ENCODE measurements around the gene INSRR. TPM values are rescaled to one million over a fixed set of nuclear protein-coding genes. Genes with fewer than 3 reads are reported as not detected.
A peak's percentile ranks its signal among the peaks of the same experiment; 100 is the strongest.

Gene INSRR
- total and polyA plus RNA-seq, 3 donors from 2014 or later: 1.5 to 7.0 (median 6.4) TPM

- peaks cover 25% of the 10 kb centered on the region for H3K4me1 ChIP-seq
- WGBS, 2 donors: 58 to 67% methylated on average over 7 of the region's 7 CpGs
- H3K27ac ChIP-seq: no peak overlapping the region
- H3K9me3 ChIP-seq: no peaks in the 10 kb centered on the region
- H3K27me3 ChIP-seq: no peaks in the 10 kb centered on the region
- H3K4me3 ChIP-seq: no peak overlapping the region
- intact Hi-C loops (cut with DNase I; ENCODE audit: low total_unique reads): no loop called here
- DNase-seq: no peak
- TF ChIP-seq CTCF (IDR thresholded peaks at IDR 0.05): no peak
- TF ChIP-seq POLR2A (IDR thresholded peaks at IDR 0.05): no peak
- H3K36me3 ChIP-seq (ENCODE audit: low read depth, missing control alignments): no peaks in the 10 kb centered on the region
These were observed 57.4 kb downstream of the INSRR start for GRCh38 chr1:156801409-156802121.

GRCh38 chr1:156797212-156797871 is 61.6 kb downstream of the INSRR start:
- Histone ChIP-seq H3K4me1 (peaks cover 11% of the 10 kb centered on the region), H3K4me3 (no peak overlapping the region), H3K36me3 (ENCODE audit: low read depth, missing control alignments) (no peaks in the 10 kb centered on the region), H3K27ac (no peak overlapping the region), H3K9me3 (no peaks in the 10 kb centered on the region), H3K27me3 (no peaks in the 10 kb centered on the region)
- WGBS, 2 donors: 59 to 69% methylated on average over 4 of the region's 4 CpGs
- peak; percentile 59 for DNase-seq
- intact Hi-C loops (cut with DNase I; ENCODE audit: low total_unique reads): no loop called here
- TF ChIP-seq CTCF (IDR thresholded peaks at IDR 0.05) (peak; percentile 56 to 79 (median 64)), POLR2A (IDR thresholded peaks at IDR 0.05) (no peak)

GRCh38 chr1:156796340-156797097 is 62.4 kb downstream of the INSRR start:
- H3K27ac ChIP-seq: no peak overlapping the region
- no peak for DNase-seq
- WGBS, 2 donors: 65 to 81% methylated on average over 8 of the region's 8 CpGs
- peaks cover 6% of the 10 kb centered on the region for H3K4me1 ChIP-seq
- no peaks in the 10 kb centered on the region for H3K27me3 ChIP-seq
- intact Hi-C loops (cut with DNase I; ENCODE audit: low total_unique reads): no loop called here
- H3K4me3 ChIP-seq: no peak overlapping the region
- H3K36me3 ChIP-seq (ENCODE audit: low read depth, missing control alignments): no peaks in the 10 kb centered on the region
- no peaks in the 10 kb centered on the region for H3K9me3 ChIP-seq
- TF ChIP-seq CTCF (IDR thresholded peaks at IDR 0.05) (no peak), POLR2A (IDR thresholded peaks at IDR 0.05) (no peak)

GRCh38 chr1:156795787-156796186 is 63.1 kb downstream of the INSRR start:
- intact Hi-C loops (cut with DNase I; ENCODE audit: low total_unique reads): no loop called here
- H3K4me3 ChIP-seq: no peak overlapping the region
- H3K9me3 ChIP-seq: no peaks in the 10 kb centered on the region
- no peaks in the 10 kb centered on the region for H3K4me1 ChIP-seq
- peak; percentile 29 for DNase-seq
- WGBS, 2 donors: 42 to 43% methylated on average over 7 of the region's 7 CpGs
- no peaks in the 10 kb centered on the region for H3K27me3 ChIP-seq
- no peaks in the 10 kb centered on the region for H3K36me3 ChIP-seq (ENCODE audit: low read depth, missing control alignments)
- TF ChIP-seq POLR2A (IDR thresholded peaks at IDR 0.05) (no peak), CTCF (IDR thresholded peaks at IDR 0.05) (no peak)
- no peak overlapping the region for H3K27ac ChIP-seq
